Activated T-cell treated with anti-CD3 and anti-CD28 coated beads, Interleukin-2, amount 50 U/mL, for 72 hours (primary cell): ENCODE results near the gene ISL2. TPM values are rescaled to one million over a fixed set of nuclear protein-coding genes. Genes with fewer than 3 reads are reported as not detected.

ENCODE experiments used
- ATAC-seq, 2 donors: fragments of 150-1000 bp; cut with Tn5 transposase; replicated peaks in 1 of 2; 2 replicates each; pipeline ENCODE4 v1.10.0; 2021; ENCODE audit warnings: moderate library complexity in 2 of 2, mild to moderate bottlenecking in 1 of 2
- DNase-seq, 2 donors: peaks; one replicate each; pipeline ENCODE4 v3.0.0; 2021 to 2022; ENCODE audit warnings: mixed read lengths in 1 of 2
- H3K27ac Mint-ChIP-seq: one replicate; pipeline ENCODE4 v1.8.0; 2022; ENCODE audit warnings: mild to moderate bottlenecking, moderate library complexity, mixed read lengths
- H3K27me3 Mint-ChIP-seq: one replicate; pipeline ENCODE4 v1.8.0; 2022; ENCODE audit warnings: low read depth, mixed read lengths
- H3K36me3 Mint-ChIP-seq, 2 donors: one replicate each; pipeline ENCODE4 v1.8.0; 2022; ENCODE audit warnings: mixed read lengths in 2 of 2, mild to moderate bottlenecking in 1 of 2; ENCODE audit not compliant: insufficient read depth in 2 of 2
- H3K4me1 Mint-ChIP-seq: one replicate; pipeline ENCODE4 v1.8.0; 2022; ENCODE audit warnings: low read depth, mixed read lengths
- H3K4me3 Mint-ChIP-seq, 2 donors: one replicate each; pipeline ENCODE4 v1.8.0; 2022; ENCODE audit warnings: mild to moderate bottlenecking in 2 of 2, mixed read lengths in 2 of 2, moderate library complexity in 2 of 2
- H3K9me3 Mint-ChIP-seq, 2 donors: one replicate each; pipeline ENCODE4 v1.8.0; 2022; ENCODE audit warnings: mixed read lengths in 2 of 2
- total RNA-seq, 2 donors: library from RNA; stranded (reverse); gene quantifications; one replicate each; pipeline ENCODE4 v1.2.3, GENCODE V29; 2022

ISL2 gene
- total RNA-seq, 2 donors from 2014 or later = 0.77 to 0.83 TPM

GRCh38 chr15:76341366-76342057, 4.9 kb downstream of the ISL2 start:
- ATAC-seq (no peak), DNase-seq (peak in 1 of 2 donors; percentile 12)
- H3K4me1 Mint-ChIP-seq = peaks cover 65% of the 10 kb centered on the region
- no peaks in the 10 kb centered on the region for H3K9me3 Mint-ChIP-seq
- peaks cover 84% of the 10 kb centered on the region for H3K27me3 Mint-ChIP-seq
- peaks cover 0 to 12% of the 10 kb centered on the region in 2 donors for H3K36me3 Mint-ChIP-seq
- no peak overlapping the region for H3K27ac Mint-ChIP-seq
- peak overlapping the region; percentile 92 to 99 for H3K4me3 Mint-ChIP-seq

DNA sequence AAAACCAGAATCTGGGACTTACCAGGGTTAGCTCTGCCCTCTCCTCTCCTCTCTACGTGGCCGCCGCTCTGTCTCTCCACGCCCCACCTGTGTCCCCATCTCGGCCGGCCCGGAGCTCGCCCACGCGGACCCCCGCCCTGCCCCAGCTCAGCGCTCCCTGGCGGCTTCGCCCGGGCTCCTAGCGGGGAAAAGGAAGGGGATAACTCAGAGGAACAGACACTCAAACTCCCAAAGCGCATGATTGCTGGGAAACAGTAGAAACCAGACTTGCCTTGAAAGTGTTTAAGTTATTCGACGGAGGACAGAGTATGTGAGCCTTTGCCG, 5.4 kb downstream of the ISL2 start:
- Mint-ChIP-seq H3K9me3 (no peaks in the 10 kb centered on the region), H3K27me3 (peaks cover 78% of the 10 kb centered on the region), H3K4me3 (peak overlapping the region; percentile 88 to 99), H3K36me3 (peaks cover 0 to 8% of the 10 kb centered on the region in 2 donors), H3K27ac (no peak overlapping the region), H3K4me1 (peaks cover 60% of the 10 kb centered on the region)
- no peak for DNase-seq
- no peak for ATAC-seq

- Mint-ChIP-seq H3K9me3 (no peaks in the 10 kb centered on the region), H3K4me1 (peaks cover 56% of the 10 kb centered on the region), H3K36me3 (peaks cover 0 to 6% of the 10 kb centered on the region in 2 donors), H3K27me3 (peaks cover 76% of the 10 kb centered on the region), H3K27ac (no peak overlapping the region), H3K4me3 (peak overlapping the region; percentile 88 to 99)
- peak; percentile 28 to 50 for DNase-seq
- ATAC-seq = peak in 1 of 2 donors; percentile 8
Observed at GRCh38 chr15:76342382-76343201, 6.0 kb downstream of the ISL2 start.

DNA sequence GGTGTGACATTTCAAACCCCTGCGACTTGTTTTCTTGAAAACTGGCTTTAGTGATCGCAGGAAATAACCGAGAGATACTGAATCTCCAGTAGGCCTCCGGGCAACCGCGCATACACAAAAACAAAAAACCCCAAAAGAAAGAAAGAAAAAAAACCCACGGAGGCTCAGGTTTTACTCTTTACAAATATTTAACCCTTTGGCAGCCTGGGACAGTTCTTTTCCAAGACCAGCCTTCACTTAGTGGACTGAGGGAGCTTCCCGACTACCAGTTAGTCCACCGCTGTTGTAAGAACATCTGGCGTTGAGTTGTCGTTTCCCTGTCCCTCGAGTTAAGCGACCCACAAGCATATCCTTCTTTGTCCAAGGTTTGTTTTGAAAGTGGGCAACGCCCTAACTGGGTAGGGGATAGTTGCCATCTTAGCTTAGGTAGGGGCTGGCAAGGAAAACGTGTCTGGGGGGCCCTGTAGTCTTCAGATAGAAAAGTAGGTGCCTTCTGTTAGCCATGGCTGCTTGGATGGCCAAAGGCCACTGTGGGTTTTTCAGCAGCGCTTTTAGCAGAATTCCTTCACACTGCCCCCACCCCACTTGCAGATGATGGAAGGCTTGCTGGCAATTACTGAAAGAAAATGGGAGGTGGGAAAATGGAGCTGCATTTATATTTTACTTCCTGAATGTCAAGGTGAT, 6.9 kb downstream of the ISL2 start:
- peak overlapping the region; percentile 57 to 65 for H3K4me3 Mint-ChIP-seq
- ATAC-seq (no peak), DNase-seq (no peak)
- no peaks in the 10 kb centered on the region for H3K9me3 Mint-ChIP-seq
- peaks cover 55% of the 10 kb centered on the region for H3K4me1 Mint-ChIP-seq
- H3K27me3 Mint-ChIP-seq = peaks cover 80% of the 10 kb centered on the region
- no peak overlapping the region for H3K27ac Mint-ChIP-seq
- H3K36me3 Mint-ChIP-seq = peaks cover 5 to 10% of the 10 kb centered on the region in 2 donors

DNA sequence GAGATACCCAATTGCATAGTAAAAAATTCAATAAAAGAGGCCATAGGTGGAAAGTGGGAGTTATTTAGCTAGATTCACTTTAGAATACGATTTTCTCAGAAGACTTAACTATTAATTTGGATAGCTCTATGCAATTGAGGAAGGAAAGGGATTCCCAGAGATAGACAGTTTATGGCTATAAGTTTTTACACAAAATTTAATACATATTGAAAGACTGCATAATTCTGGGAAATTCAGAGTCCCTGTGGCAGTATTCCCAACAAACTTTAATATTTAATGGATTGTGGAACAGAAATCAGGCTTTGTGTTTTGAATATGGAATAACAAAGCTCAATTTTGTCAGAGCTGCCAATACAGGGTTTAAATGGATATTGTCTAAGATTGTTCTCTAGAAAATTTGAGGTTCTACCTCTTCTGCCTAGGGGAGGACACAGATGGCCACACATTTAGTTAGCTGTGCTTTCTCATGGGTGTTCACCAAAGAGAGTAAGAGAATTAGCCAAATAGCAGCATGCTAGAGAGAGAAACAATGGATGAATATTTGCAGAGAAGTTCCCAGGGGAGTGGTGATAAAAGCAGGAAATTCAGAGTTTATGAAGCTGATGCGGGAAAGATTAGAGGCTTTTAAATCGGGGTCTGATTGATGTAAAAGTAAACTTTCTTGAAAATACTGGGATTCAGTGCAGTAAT, 8.5 kb downstream of the ISL2 start:
- DNase-seq = no peak
- Mint-ChIP-seq H3K36me3 (peaks cover 5 to 7% of the 10 kb centered on the region in 2 donors), H3K27me3 (peaks cover 72% of the 10 kb centered on the region), H3K27ac (no peak overlapping the region), H3K4me3 (peak overlapping the region; percentile 62 to 84), H3K4me1 (peaks cover 40% of the 10 kb centered on the region), H3K9me3 (no peaks in the 10 kb centered on the region)
- ATAC-seq = no peak

GRCh38 chr15:76345583-76345879, 9.0 kb downstream of the ISL2 start:
- H3K9me3 Mint-ChIP-seq = no peaks in the 10 kb centered on the region
- H3K36me3 Mint-ChIP-seq = peaks cover 5 to 7% of the 10 kb centered on the region in 2 donors
- H3K4me3 Mint-ChIP-seq = peak overlapping the region; percentile 62 to 84
- H3K4me1 Mint-ChIP-seq = peaks cover 35% of the 10 kb centered on the region
- DNase-seq = no peak
- peaks cover 70% of the 10 kb centered on the region for H3K27me3 Mint-ChIP-seq
- no peak overlapping the region for H3K27ac Mint-ChIP-seq
- no peak for ATAC-seq

GRCh38 chr15:76345880-76346668, 9.5 kb downstream of the ISL2 start:
- peaks cover 5 to 7% of the 10 kb centered on the region in 2 donors for H3K36me3 Mint-ChIP-seq
- H3K27me3 Mint-ChIP-seq = peaks cover 64% of the 10 kb centered on the region
- no peaks in the 10 kb centered on the region for H3K9me3 Mint-ChIP-seq
- H3K4me1 Mint-ChIP-seq = peaks cover 30% of the 10 kb centered on the region
- ATAC-seq (peak; percentile 48 to 52), DNase-seq (peak; percentile 27 to 29)
- peak overlapping the region; percentile 62 to 84 for H3K4me3 Mint-ChIP-seq
- H3K27ac Mint-ChIP-seq = no peak overlapping the region

DNA sequence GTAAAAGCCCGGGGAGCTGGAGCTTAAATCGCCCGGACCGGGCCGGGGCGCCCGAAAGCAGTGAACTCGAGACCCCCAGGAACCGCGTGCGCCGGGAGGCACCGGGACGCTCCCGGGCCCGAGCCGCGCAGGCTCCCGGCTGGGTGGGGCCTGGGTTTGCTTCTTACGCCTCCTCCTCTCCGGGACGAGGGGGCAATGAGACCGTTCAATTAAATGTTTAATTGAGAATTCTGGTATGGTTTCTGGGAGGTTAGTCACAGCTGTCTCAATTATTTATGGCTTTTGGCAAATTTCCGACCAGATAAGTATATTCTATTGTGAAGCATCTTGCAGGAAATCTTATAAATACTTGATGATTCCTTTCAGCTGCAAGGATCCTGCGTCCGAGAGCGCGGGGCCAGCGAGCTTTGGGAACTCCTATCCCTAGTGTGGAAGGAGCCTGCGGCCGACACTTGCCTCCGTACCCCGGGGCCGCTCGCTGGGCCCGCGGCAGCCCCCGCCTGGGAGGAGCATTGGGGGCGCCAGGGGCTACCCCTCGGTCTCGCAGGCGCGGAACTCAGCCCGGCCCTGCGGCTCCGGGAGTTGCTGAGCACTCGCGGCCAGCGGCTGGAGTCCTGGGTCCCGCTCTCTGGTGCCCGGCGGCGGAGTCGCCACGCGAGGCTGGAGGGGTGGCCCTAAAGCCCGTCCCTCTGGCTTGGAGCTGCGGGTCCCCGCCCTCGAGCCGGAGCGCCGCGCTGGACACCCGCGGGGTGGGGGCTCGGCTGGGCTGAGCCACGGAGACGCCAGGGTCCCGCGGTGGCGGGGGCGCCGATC, 10.3 kb downstream of the ISL2 start:
- Mint-ChIP-seq H3K4me1 (peaks cover 24% of the 10 kb centered on the region), H3K27ac (no peak overlapping the region), H3K27me3 (peaks cover 56% of the 10 kb centered on the region), H3K36me3 (peaks cover 5 to 7% of the 10 kb centered on the region in 2 donors), H3K9me3 (no peaks in the 10 kb centered on the region), H3K4me3 (peak overlapping the region; percentile 62 to 84)
- DNase-seq (no peak), ATAC-seq (peak in 1 of 2 donors; percentile 14)

GRCh38 chr15:76347482-76348055, 11.0 kb downstream of the ISL2 start:
- Mint-ChIP-seq H3K9me3 (no peaks in the 10 kb centered on the region), H3K27ac (no peak overlapping the region), H3K4me3 (peak overlapping the region; percentile 36 to 72), H3K4me1 (peaks cover 22% of the 10 kb centered on the region), H3K36me3 (peaks cover 5 to 7% of the 10 kb centered on the region in 2 donors), H3K27me3 (peaks cover 52% of the 10 kb centered on the region)
- no peak for DNase-seq
- no peak for ATAC-seq

GRCh38 chr15:76349301-76350070, 12.9 kb downstream of the ISL2 start:
- H3K36me3 Mint-ChIP-seq = peaks cover 5 to 7% of the 10 kb centered on the region in 2 donors
- peaks cover 15% of the 10 kb centered on the region for H3K4me1 Mint-ChIP-seq
- no peak overlapping the region for H3K27ac Mint-ChIP-seq
- H3K4me3 Mint-ChIP-seq = no peak overlapping the region
- ATAC-seq = no peak
- H3K9me3 Mint-ChIP-seq = no peaks in the 10 kb centered on the region
- H3K27me3 Mint-ChIP-seq = peaks cover 37% of the 10 kb centered on the region
- no peak for DNase-seq

DNA sequence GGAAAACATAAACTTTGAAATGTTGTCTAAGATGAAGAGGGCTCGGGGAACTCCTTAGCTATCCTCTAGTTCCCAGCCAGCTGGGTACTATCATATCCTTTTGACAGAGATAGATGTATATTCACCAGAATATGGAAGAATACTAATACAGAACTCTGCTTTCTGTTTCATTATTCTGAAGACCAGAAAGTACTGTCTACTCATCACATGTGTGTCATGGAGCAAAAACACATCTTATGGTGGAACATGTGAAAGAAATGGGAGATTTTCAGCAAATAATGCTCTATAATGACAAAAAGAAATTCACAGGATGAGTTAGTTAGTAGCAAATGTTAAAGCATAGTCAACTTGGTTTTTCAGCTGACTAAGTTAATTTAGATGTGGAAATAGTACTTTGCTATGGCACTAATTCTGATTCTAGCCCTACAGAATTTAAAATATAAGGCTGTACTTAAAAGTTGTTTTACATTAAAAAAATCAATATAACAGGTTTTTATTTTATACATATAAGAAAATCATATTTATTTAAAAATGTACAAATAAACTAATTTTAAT, 16.5 kb downstream of the ISL2 start:
- Mint-ChIP-seq H3K27ac (no peak overlapping the region), H3K27me3 (peaks cover 14% of the 10 kb centered on the region), H3K36me3 (peaks cover 0 to 3% of the 10 kb centered on the region in 2 donors), H3K9me3 (no peaks in the 10 kb centered on the region), H3K4me3 (no peak overlapping the region), H3K4me1 (no peaks in the 10 kb centered on the region)
- ATAC-seq (peak in 1 of 2 donors; percentile 43), DNase-seq (no peak)
